Spleen (tissue), 11 donors: ENCODE measurements around the gene CFAP69. TPM values are rescaled to one million over a fixed set of nuclear protein-coding genes. Genes with fewer than 3 reads are reported as not detected.
A peak's percentile ranks its signal among the peaks of the same experiment; 100 is the strongest.

Source experiments
- DNase-seq: peaks from one replicate; pipeline ENCODE4 v3.0.0-alpha.2; 2020
- H3K27ac ChIP-seq, 8 donors: fragments of 200-600 bp; sonication (generic) in 7 of 8; 1 replicate in 4 of 8; 2 replicates in 4 of 8; pipeline versions ENCODE4 v1.5.0 to v1.8.0; 2016 to 2021; ENCODE audit warnings: inconsistent platforms in 4 of 8, mild to moderate bottlenecking in 4 of 8, moderate library complexity in 1 of 8
- H3K27me3 ChIP-seq, 7 donors: fragments of 200-600 bp; sonication (generic) in 6 of 7; replicated peaks in 1 of 7; 1 replicate in 4 of 7; 2 replicates in 3 of 7; pipeline versions ENCODE4 v1.5.0 to v1.8.0; 2016 to 2021; ENCODE audit warnings: inconsistent platforms in 3 of 7, mild to moderate bottlenecking in 1 of 7
- H3K36me3 ChIP-seq, 6 donors: fragments of 200-600 bp; sonication (generic) in 5 of 6; 1 replicate in 4 of 6; 2 replicates in 2 of 6; pipeline versions ENCODE4 v1.5.0 to v1.8.0; 2016 to 2021; ENCODE audit warnings: inconsistent platforms in 2 of 6
- H3K4me1 ChIP-seq, 6 donors: fragments of 200-600 bp; sonication (generic) in 5 of 6; 1 replicate in 3 of 6; 2 replicates in 3 of 6; pipeline versions ENCODE4 v1.5.0 to v1.8.0; 2016 to 2021; ENCODE audit warnings: inconsistent platforms in 3 of 6
- H3K4me3 ChIP-seq, 8 donors: fragments of 200-600 bp; sonication (generic) in 7 of 8; 1 replicate in 4 of 8; 2 replicates in 4 of 8; pipeline versions ENCODE4 v1.5.0 to v1.8.0; 2016 to 2021; ENCODE audit warnings: inconsistent platforms in 4 of 8, mild to moderate bottlenecking in 4 of 8, moderate library complexity in 2 of 8
- H3K9me3 ChIP-seq, 8 donors: fragments of 200-600 bp; sonication (generic) in 7 of 8; 1 replicate in 4 of 8; 2 replicates in 4 of 8; pipeline versions ENCODE4 v1.5.0 to v1.8.0; 2016 to 2021; ENCODE audit warnings: inconsistent platforms in 4 of 8
- CTCF ChIP-seq, 11 experiments: fragments of 200-600 bp in 7 of 11; fragments of 450-650 bp in 4 of 11; sonication (generic) in 4 of 11; IDR thresholded peaks in 8 of 11; conservative IDR thresholded peaks in 3 of 11; 1 replicate in 7 of 11; 2 replicates in 4 of 11; pipeline versions ENCODE4 v1.4.0 to v1.8.0; 2016 to 2021; ENCODE audit warnings: antibody characterized with exemption in 11 of 11, inconsistent platforms in 4 of 11, mild to moderate bottlenecking in 1 of 11
- POLR2A ChIP-seq, 3 donors: fragments of 450-650 bp; IDR thresholded peaks; one replicate each; pipeline ENCODE4 v1.5.1; 2017; ENCODE audit warnings: antibody characterized with exemption in 3 of 3, mild to moderate bottlenecking in 1 of 3
- POLR2AphosphoS5 ChIP-seq, 3 donors: sonication (generic); formaldehyde crosslinking; IDR thresholded peaks; one replicate each; pipeline ENCODE4 v1.5.1; 2017; ENCODE audit warnings: antibody characterized with exemption in 3 of 3
- WGBS, 5 donors: extraction: QIAGEN DNeasy Blood & Tissue Kit in 3 of 5; methylation state at CpG; one replicate each; pipeline versions ENCODE4 v1.1.5 to v1.1.7; 2013 to 2018; 5-methylcytosine and 5-hydroxymethylcytosine counted together
- intact Hi-C: fragments of 100-400 bp; cut with DNase I; formaldehyde crosslinking; loops from one replicate; pipeline ENCODE4 v1.15.0; 2023; ENCODE audit warnings: low total_unique reads
- polyA plus RNA-seq, 3 donors: library from polyadenylated mRNA; stranded (reverse); fragments of 200-250 nt; gene quantifications; one replicate each; pipeline ENCODE4 v1.2.1, GENCODE V29; 2013
- total RNA-seq, 7 donors: library from RNA; depleted of rRNA in 3 of 7; stranded (reverse); fragments of >200 nt in 3 of 7; fragmentation: NEBNext Ultra II Directional in 4 of 7; extraction: Animal tissue kit (Norgen Biotek cat#: 25700) in 4 of 7; gene quantifications; one replicate each; pipeline versions ENCODE4 v1.1.0 to v1.2.1, GENCODE V29; 2016 to 2021
- donor health status: healthy with polysubstance abuse.
- donor health status: DM: no; HTN: no; CAD: no; lungs with moderate emphysema.
- donor health status: DM: no; HTN: no; CAD: no.
- donor health status: Bipolar disorder and iron deficiency.
- donor health status: healthy.
- donor health status: DM: no; HTN: no; CAD: no.
- donor health status: DM: yes; HTN: yes; CAD: no.

CFAP69 gene
- total and polyA plus RNA-seq, 10 donors: 1.0 to 15.8 (median 7.4) TPM

DNA sequence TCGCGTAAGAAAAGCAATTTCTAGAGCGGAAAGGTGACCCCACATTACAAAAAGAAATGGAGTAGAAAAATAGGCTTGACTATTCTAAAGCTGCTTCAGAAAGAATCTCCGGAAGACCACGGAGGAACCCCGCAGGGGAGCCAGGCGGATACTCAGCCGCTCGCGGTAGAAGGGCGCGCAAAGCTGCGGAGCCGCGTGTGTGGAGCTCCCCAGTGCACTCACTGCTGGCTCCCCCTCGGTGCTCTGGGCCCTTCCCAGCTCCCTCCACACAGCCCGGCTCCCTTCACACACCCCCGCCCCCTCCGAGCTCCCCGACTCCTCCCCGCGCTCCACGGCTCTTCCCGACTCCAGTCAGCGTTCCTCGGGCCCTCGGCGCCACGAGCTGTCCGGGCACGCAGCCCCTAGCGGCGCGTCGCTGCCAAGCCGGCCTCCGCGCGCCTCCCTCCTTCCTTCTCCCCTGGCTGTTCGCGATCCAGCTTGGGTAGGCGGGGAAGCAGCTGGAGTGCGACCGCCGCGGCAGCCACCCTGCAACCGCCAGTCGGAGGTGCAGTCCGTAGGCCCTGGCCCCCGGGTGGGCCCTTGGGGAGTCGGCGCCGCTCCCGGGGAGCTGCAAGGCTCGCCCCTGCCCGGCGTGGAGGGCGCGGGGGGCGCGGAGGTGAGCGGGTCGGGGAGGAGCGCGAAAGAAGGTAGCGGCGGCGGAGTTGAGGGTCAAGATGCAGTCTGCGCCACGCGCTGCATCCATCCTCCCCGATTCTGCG, 33.4 kb upstream of the CFAP69 start, which contains the start of gene STEAP2:
STEAP2 (plus strand) TSS at position 350 of the 758 bp plus-strand sequence. CDS start 13,343 bp downstream, outside the sequence.
- 1 to 3% (median 2%) methylated on average over 58 to 73 of the region's 73 CpGs for WGBS, 5 donors

GRCh38 chr7:90212149-90212495, 32.9 kb upstream of the CFAP69 start:
- intact Hi-C loops: no loop called here
- DNase-seq: no peak
- H3K27me3 ChIP-seq: peaks cover 0 to 43% (median 11%) of the 10 kb centered on the region in 7 donors

More for the DNA sequence above, 33.4 kb upstream of the CFAP69 start, which contains the start of gene STEAP2:
- no peaks in the 10 kb centered on the region for H3K36me3 ChIP-seq
- H3K27ac ChIP-seq: peak within 1 kb of the TSS; percentile 37 to 88 (median 76)
- peak; percentile 90 for DNase-seq
- intact Hi-C loops: no loop called here
- H3K4me1 ChIP-seq: peaks cover 4 to 20% (median 10%) of the 10 kb centered on the region in 6 donors
- TF ChIP-seq POLR2AphosphoS5 (IDR thresholded peaks at IDR 0.05) (peak; percentile 47 to 82 (median 81)), CTCF (IDR thresholded peaks at IDR 0.05 in 8 of 11, conservative IDR thresholded peaks at IDR 0.05 in 3 of 11) (peak in 10 of 11 experiments; percentile 33 to 75 (median 64)), POLR2A (IDR thresholded peaks at IDR 0.05) (peak in 1 of 3 donors; percentile 54)
- H3K9me3 ChIP-seq: no peaks in the 10 kb centered on the region
- peaks cover 0 to 43% (median 11%) of the 10 kb centered on the region in 7 donors for H3K27me3 ChIP-seq
- H3K4me3 ChIP-seq: peak within 1 kb of the TSS; percentile 41 to 75 (median 49)

DNA sequence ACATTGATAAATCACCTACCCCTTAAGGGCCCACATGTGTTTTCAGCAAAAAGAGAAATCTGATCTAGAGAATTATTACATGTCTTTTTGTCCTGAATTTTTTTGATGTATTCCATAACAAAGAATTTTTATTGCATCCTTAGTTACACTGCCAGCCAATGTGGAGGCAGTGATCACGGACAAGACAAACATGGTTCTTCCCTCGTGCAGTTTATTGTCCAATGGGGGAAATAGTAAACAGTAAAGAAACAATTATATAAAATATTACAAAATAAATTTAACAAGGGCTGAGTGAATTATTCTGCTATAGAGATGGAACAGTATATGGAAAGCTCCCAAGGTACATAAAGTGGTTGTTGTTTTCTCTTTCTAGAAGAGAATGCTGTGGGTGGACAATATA, 31.5 kb upstream of the CFAP69 start:
- Histone ChIP-seq H3K27ac (no peak overlapping the region), H3K4me3 (no peak overlapping the region), H3K36me3 (no peaks in the 10 kb centered on the region), H3K9me3 (no peaks in the 10 kb centered on the region), H3K4me1 (peaks cover 4 to 20% (median 10%) of the 10 kb centered on the region in 6 donors), H3K27me3 (peaks cover 0 to 43% (median 11%) of the 10 kb centered on the region in 7 donors)
- intact Hi-C loops: no loop called here
- DNase-seq: no peak
- TF ChIP-seq POLR2AphosphoS5 (IDR thresholded peaks at IDR 0.05) (no peak), POLR2A (IDR thresholded peaks at IDR 0.05) (no peak), CTCF (IDR thresholded peaks at IDR 0.05 in 8 of 11, conservative IDR thresholded peaks at IDR 0.05 in 3 of 11) (no peak)
- WGBS, 5 donors: 76 to 85% (median 79%) methylated on average over 2 of the region's 2 CpGs

More at GRCh38 chr7:90212149-90212495, 32.9 kb upstream of the CFAP69 start:
- 20 to 25% (median 24%) methylated on average over 6 of the region's 6 CpGs for WGBS, 5 donors
- TF ChIP-seq CTCF (IDR thresholded peaks at IDR 0.05 in 8 of 11, conservative IDR thresholded peaks at IDR 0.05 in 3 of 11) (no peak), POLR2AphosphoS5 (IDR thresholded peaks at IDR 0.05) (no peak), POLR2A (IDR thresholded peaks at IDR 0.05) (no peak)
- peak overlapping the region; percentile 41 to 75 (median 49) for H3K4me3 ChIP-seq
- H3K36me3 ChIP-seq: no peaks in the 10 kb centered on the region
- H3K4me1 ChIP-seq: peaks cover 4 to 20% (median 10%) of the 10 kb centered on the region in 6 donors
- H3K27ac ChIP-seq: peak overlapping the region in 7 of 8 donors; percentile 51 to 88 (median 77)
- no peaks in the 10 kb centered on the region for H3K9me3 ChIP-seq

GRCh38 chr7:90216080-90216674, 28.8 kb upstream of the CFAP69 start:
- TF ChIP-seq CTCF (IDR thresholded peaks at IDR 0.05 in 8 of 11, conservative IDR thresholded peaks at IDR 0.05 in 3 of 11): no peak
- no peak for TF ChIP-seq POLR2AphosphoS5 (IDR thresholded peaks at IDR 0.05)
- no peak for TF ChIP-seq POLR2A (IDR thresholded peaks at IDR 0.05)
- peaks cover 1 to 14% (median 9%) of the 10 kb centered on the region in 6 donors for H3K4me1 ChIP-seq
- H3K4me3 ChIP-seq: no peak overlapping the region
- H3K36me3 ChIP-seq: no peaks in the 10 kb centered on the region
- no peaks in the 10 kb centered on the region for H3K9me3 ChIP-seq
- intact Hi-C loops: no loop called here
- no peak for DNase-seq
- 73 to 91% (median 89%) methylated on average over 6 of the region's 6 CpGs for WGBS, 5 donors
- no peak overlapping the region for H3K27ac ChIP-seq
- H3K27me3 ChIP-seq: peaks cover 0 to 28% (median 9%) of the 10 kb centered on the region in 7 donors
